HG03097 (cell line): ENCODE data around the gene C1orf105.

Source experiments
- ATAC-seq: cut with Tn5 transposase; IDR thresholded peaks from one replicate; pipeline ENCODE4 v1.9.1; 2021; ENCODE audit not compliant: unreplicated experiment, low FRiP score

Gene C1orf105

GRCh38 chr1:172453607-172454006, 33.1 kb downstream of the C1orf105 start:
- ATAC-seq: no peak

GRCh38 chr1:172455451-172455850, 35.0 kb downstream of the C1orf105 start:
- ATAC-seq: no peak

GRCh38 chr1:172456344-172456769, 35.9 kb downstream of the C1orf105 start:
- no peak for ATAC-seq

- ATAC-seq: no peak
Observed at GRCh38 chr1:172457479-172458130, 37.1 kb downstream of the C1orf105 start.

GRCh38 chr1:172460177-172460576, 39.7 kb downstream of the C1orf105 start:
- no peak for ATAC-seq

GRCh38 chr1:172460887-172461315, 40.4 kb downstream of the C1orf105 start:
- ATAC-seq: no peak

GRCh38 chr1:172465617-172466016, 45.1 kb downstream of the C1orf105 start:
- ATAC-seq: no peak

GRCh38 chr1:172466795-172467407, 46.4 kb downstream of the C1orf105 start:
- no peak for ATAC-seq

GRCh38 chr1:172467446-172467845, 47.0 kb downstream of the C1orf105 start:
- no peak for ATAC-seq

GRCh38 chr1:172468296-172468695, 47.8 kb downstream of the C1orf105 start:
- no peak for ATAC-seq

- no peak for ATAC-seq
Observed at GRCh38 chr1:172469717-172470116, 49.2 kb downstream of the C1orf105 start.

GRCh38 chr1:172470149-172470548, 49.7 kb downstream of the C1orf105 start:
- ATAC-seq: no peak

GRCh38 chr1:172471666-172472065, 51.2 kb downstream of the C1orf105 start:
- ATAC-seq: no peak

- ATAC-seq: no peak
Observed at GRCh38 chr1:172472495-172472894, 52.0 kb downstream of the C1orf105 start.

- ATAC-seq: no peak
Observed at GRCh38 chr1:172473302-172473701, 52.8 kb downstream of the C1orf105 start.

GRCh38 chr1:172473842-172474241, 53.4 kb downstream of the C1orf105 start:
- ATAC-seq: no peak

GRCh38 chr1:172476218-172476811, 55.8 kb downstream of the C1orf105 start:
- ATAC-seq: no peak

- no peak for ATAC-seq
Observed at GRCh38 chr1:172477216-172477615, 56.7 kb downstream of the C1orf105 start.

- ATAC-seq: no peak
Observed at GRCh38 chr1:172477741-172478140, 57.3 kb downstream of the C1orf105 start.

GRCh38 chr1:172478485-172478884, 58.0 kb downstream of the C1orf105 start:
- no peak for ATAC-seq

GRCh38 chr1:172480431-172480830, 59.9 kb downstream of the C1orf105 start:
- ATAC-seq: no peak

- no peak for ATAC-seq
Observed at GRCh38 chr1:172482044-172482443, 61.6 kb downstream of the C1orf105 start.
